Measurements from ENCODE around the gene AMOT. TPM values are rescaled to one million over a fixed set of nuclear protein-coding genes. Genes with fewer than 3 reads are reported as not detected.

The AMOT gene
- total RNA-seq, 1 experiment from 2014 or later, result 66.3 TPM

DNA sequence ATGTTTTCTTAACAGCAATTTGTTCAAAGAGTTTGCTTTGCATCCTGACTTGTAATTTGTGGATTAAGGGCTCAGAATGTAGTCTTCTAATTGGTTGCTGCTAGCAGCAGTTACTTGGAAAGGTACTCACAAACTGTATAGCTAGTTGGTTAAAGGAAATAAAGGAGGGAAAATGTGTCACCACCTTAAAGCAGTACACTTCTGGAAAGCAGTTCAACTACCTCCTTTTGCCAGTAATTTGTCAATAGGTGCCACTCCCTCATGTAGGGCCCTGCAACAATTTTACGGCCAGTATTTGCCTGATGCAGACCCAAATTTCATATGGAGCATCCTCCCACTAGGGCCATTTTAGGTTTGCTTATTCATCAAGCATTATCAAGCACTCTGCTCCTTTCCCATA lies 20.8 kb downstream of the AMOT start:
- H3K27me3 ChIP-seq (replicated peaks; ENCODE audit: control insufficient read depth, insufficient read depth, low read length), result no peaks in the 10 kb centered on the region
- Mint-ChIP-seq H3K4me3 (ENCODE audit: unreplicated experiment) (no peak overlapping the region), H3K36me3 (ENCODE audit: insufficient read depth, unreplicated experiment) (no peaks in the 10 kb centered on the region), H3K27me3 (ENCODE audit: insufficient read depth, unreplicated experiment) (no peaks in the 10 kb centered on the region), H3K4me1 (ENCODE audit: low read depth, unreplicated experiment) (no peaks in the 10 kb centered on the region), H3K27ac (ENCODE audit: unreplicated experiment) (no peak overlapping the region), H3K9me3 (ENCODE audit: unreplicated experiment) (no peaks in the 10 kb centered on the region)
- no peak for DNase-seq
- H3K4me3 ChIP-seq (ENCODE audit: low read depth, low read length), result no peak overlapping the region
- POLR2A ChIA-PET, result no interaction called here
- BruUV-seq (replicated peaks), result no TSS peak
- CTCF ChIA-PET, result no interaction called here
- H3K4me1 ChIP-seq, result no peaks in the 10 kb centered on the region
- H3K36me3 ChIP-seq (ENCODE audit: control insufficient read depth, insufficient read depth, low read length), result no peaks in the 10 kb centered on the region
- TF ChIP-seq, protein P1, sequence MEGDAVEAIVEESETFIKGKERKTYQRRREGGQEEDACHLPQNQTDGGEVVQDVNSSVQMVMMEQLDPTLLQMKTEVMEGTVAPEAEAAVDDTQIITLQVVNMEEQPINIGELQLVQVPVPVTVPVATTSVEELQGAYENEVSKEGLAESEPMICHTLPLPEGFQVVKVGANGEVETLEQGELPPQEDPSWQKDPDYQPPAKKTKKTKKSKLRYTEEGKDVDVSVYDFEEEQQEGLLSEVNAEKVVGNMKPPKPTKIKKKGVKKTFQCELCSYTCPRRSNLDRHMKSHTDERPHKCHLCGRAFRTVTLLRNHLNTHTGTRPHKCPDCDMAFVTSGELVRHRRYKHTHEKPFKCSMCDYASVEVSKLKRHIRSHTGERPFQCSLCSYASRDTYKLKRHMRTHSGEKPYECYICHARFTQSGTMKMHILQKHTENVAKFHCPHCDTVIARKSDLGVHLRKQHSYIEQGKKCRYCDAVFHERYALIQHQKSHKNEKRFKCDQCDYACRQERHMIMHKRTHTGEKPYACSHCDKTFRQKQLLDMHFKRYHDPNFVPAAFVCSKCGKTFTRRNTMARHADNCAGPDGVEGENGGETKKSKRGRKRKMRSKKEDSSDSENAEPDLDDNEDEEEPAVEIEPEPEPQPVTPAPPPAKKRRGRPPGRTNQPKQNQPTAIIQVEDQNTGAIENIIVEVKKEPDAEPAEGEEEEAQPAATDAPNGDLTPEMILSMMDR (IDR thresholded peaks at IDR 0.05; ENCODE audit: insufficient read depth in 1 of 2, low read depth in 1 of 2, low read length in 1 of 2, severe bottlenecking in 1 of 2, unreplicated experiment in 1 of 2), result no peak
- intact Hi-C loops (cut with micrococcal nuclease; ENCODE audit: unreplicated experiment), result loop anchor here (1.0 kb wide), 1 partner anchor 8 kb away; no protein-coding TSS in a partner anchor
- no peaks in the 10 kb centered on the region for H3K9me3 ChIP-seq

DNA sequence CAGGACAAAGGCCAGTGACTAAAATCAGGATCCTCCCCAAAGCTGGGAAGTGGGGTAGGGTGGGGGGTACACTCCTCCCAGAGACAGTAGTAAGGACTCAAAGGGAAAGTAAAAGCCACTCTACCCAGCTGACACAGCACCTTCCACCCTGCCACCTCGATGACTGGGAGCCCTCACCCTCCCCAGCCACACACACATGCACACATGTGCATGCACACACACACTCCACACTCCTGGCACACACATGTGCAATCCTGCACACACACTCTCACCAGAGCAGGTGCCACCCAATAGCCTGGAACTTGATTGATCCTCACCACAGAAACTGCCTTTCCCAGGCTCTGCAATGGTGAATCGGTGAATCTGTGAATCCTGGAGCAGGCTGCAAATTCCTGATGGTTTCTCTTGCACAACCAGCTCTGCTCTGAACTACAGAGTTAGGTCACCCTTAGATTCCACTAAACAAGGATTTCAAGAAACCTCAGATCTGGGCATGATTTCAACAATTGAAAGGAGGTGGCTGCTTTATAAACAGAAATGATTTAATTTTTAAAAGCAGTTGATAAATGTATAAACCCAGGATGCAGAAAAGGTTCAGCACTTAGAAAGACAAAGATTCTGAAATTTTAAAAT lies 21.5 kb downstream of the AMOT start:
- POLR2A ChIA-PET, result no interaction called here
- CTCF ChIA-PET, result no interaction called here
- H3K27me3 ChIP-seq (replicated peaks; ENCODE audit: control insufficient read depth, insufficient read depth, low read length), result no peaks in the 10 kb centered on the region
- no peaks in the 10 kb centered on the region for H3K4me1 ChIP-seq
- intact Hi-C loops (cut with micrococcal nuclease; ENCODE audit: unreplicated experiment), result no loop called here
- no peaks in the 10 kb centered on the region for H3K4me1 Mint-ChIP-seq (ENCODE audit: low read depth, unreplicated experiment)
- H3K36me3 Mint-ChIP-seq (ENCODE audit: insufficient read depth, unreplicated experiment), result peaks cover 5% of the 10 kb centered on the region
- no peaks in the 10 kb centered on the region for H3K9me3 ChIP-seq
- no peaks in the 10 kb centered on the region for H3K9me3 Mint-ChIP-seq (ENCODE audit: unreplicated experiment)
- no peak overlapping the region for H3K4me3 ChIP-seq (ENCODE audit: low read depth, low read length)
- H3K27ac Mint-ChIP-seq (ENCODE audit: unreplicated experiment), result no peak overlapping the region
- no TSS peak for BruUV-seq (replicated peaks)
- DNase-seq, result no peak
- TF ChIP-seq, protein P1 (IDR thresholded peaks at IDR 0.05; ENCODE audit: insufficient read depth in 1 of 2, low read depth in 1 of 2, low read length in 1 of 2, severe bottlenecking in 1 of 2, unreplicated experiment in 1 of 2), result no peak
- H3K27me3 Mint-ChIP-seq (ENCODE audit: insufficient read depth, unreplicated experiment), result no peaks in the 10 kb centered on the region
- H3K4me3 Mint-ChIP-seq (ENCODE audit: unreplicated experiment), result no peak overlapping the region
- no peaks in the 10 kb centered on the region for H3K36me3 ChIP-seq (ENCODE audit: control insufficient read depth, insufficient read depth, low read length)

DNA sequence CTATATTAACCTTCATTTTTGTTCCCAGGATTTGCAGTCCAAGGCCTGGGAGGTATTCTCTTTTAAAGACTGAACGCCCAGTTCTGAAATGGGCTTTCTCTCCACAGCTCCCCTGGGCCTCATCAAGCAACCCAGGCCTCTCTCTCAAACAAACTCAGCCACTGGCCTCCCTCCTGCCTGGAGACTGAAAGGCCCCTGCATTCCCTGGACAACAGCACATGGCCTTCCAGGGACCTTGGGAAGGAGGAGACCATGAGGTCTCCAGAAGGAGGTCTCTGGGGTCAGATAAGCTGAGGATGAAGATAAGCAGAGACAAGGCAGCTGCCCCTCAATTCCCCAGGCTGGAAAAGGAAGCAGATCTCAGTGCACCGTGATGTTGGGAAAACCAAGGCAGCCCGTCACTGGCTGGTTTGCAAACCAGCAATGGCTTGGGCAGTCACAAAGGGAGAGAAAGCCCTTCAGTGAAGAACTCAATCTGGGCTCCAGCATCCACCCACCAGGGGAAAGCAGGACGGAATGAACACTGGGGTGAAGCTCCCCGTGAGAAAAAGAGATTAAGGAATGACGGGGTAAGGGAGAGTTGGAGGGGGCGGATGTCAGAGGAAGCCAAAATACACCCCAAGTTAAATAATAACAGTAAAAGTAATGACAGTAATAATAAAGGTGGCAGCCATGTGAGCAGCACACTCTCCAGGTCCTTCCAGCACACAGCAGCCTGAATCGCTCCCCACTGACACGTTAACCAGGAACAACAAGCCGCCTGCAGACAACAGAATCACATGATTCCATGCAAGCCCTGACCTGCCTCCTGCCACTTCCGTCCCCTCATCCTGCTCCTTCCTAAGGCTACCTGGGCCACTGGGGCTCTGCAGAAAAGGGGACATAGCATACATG lies 22.3 kb downstream of the AMOT start:
- Mint-ChIP-seq H3K9me3 (ENCODE audit: unreplicated experiment) (no peaks in the 10 kb centered on the region), H3K4me1 (ENCODE audit: low read depth, unreplicated experiment) (no peaks in the 10 kb centered on the region), H3K27ac (ENCODE audit: unreplicated experiment) (no peak overlapping the region), H3K36me3 (ENCODE audit: insufficient read depth, unreplicated experiment) (peaks cover 5% of the 10 kb centered on the region), H3K27me3 (ENCODE audit: insufficient read depth, unreplicated experiment) (no peaks in the 10 kb centered on the region), H3K4me3 (ENCODE audit: unreplicated experiment) (no peak overlapping the region)
- ChIA-PET POLR2A (no interaction called here), CTCF (no interaction called here)
- no peaks in the 10 kb centered on the region for H3K36me3 ChIP-seq (ENCODE audit: control insufficient read depth, insufficient read depth, low read length)
- no peak for DNase-seq
- no TSS peak for BruUV-seq (replicated peaks)
- TF ChIP-seq, protein P1 (IDR thresholded peaks at IDR 0.05; ENCODE audit: insufficient read depth in 1 of 2, low read depth in 1 of 2, low read length in 1 of 2, severe bottlenecking in 1 of 2, unreplicated experiment in 1 of 2), result no peak
- no peak overlapping the region for H3K4me3 ChIP-seq (ENCODE audit: low read depth, low read length)
- no peaks in the 10 kb centered on the region for H3K27me3 ChIP-seq (replicated peaks; ENCODE audit: control insufficient read depth, insufficient read depth, low read length)
- H3K4me1 ChIP-seq, result no peaks in the 10 kb centered on the region
- intact Hi-C loops (cut with micrococcal nuclease; ENCODE audit: unreplicated experiment), result no loop called here
- no peaks in the 10 kb centered on the region for H3K9me3 ChIP-seq
